H1 (cell line): ENCODE results near the gene NABP2. TPM values are rescaled to one million over a fixed set of nuclear protein-coding genes. Genes with fewer than 3 reads are reported as not detected.

Experiments
- CTCF ChIA-PET: fragments of 300-600 bp; sonication (Branson Sonifier 250); formaldehyde crosslinking; loops from one replicate; lab custom pipeline; 2021; ENCODE audit not compliant: partially characterized antibody; lab: Charles Lee
- POLR2A ChIA-PET: fragments of 300-600 bp; sonication (Branson Sonifier 250); formaldehyde crosslinking; loops from one replicate; lab custom pipeline; 2021; ENCODE audit warnings: inconsistent platforms; ENCODE audit not compliant: partially characterized antibody; lab: Charles Lee
- DNase-seq, 2 experiments: peaks; one replicate each; pipeline versions ENCODE4 v3.0.0 to v3.0.0-alpha.2; 2010 to 2022; ENCODE audit warnings: low spot score in 2 of 2, low read depth in 1 of 2, mixed read lengths in 1 of 2
- FAIRE-seq: peaks from 2 replicates; lab custom pipeline; 2011; peaks lifted over from hg19 to GRCh38; lab: Jason Lieb, UNC
- H2AFZ ChIP-seq: 2 replicates; pipeline ENCODE4 v1.8.1; 2012; ENCODE audit warnings: low read length, inconsistent platforms
- H2AK5ac ChIP-seq: 2 replicates; pipeline ENCODE4 v1.6.1; 2013; ENCODE audit warnings: low read depth, low read length
- H2BK120ac ChIP-seq: replicated peaks from 2 replicates; pipeline ENCODE3; 2013; ENCODE audit warnings: low read depth, low read length, inconsistent platforms
- H2BK12ac ChIP-seq: 2 replicates; pipeline ENCODE4 v1.6.1; 2013; ENCODE audit warnings: low read depth, low read length
- H2BK15ac ChIP-seq: 2 replicates; pipeline ENCODE4 v1.6.1; 2013; ENCODE audit warnings: low read length
- H2BK20ac ChIP-seq: 2 replicates; pipeline ENCODE4 v1.6.1; 2013; ENCODE audit warnings: low read length
- H2BK5ac ChIP-seq: 2 replicates; pipeline ENCODE4 v1.6.1; 2013; ENCODE audit warnings: low read depth, low read length
- H3K14ac ChIP-seq: 2 replicates; pipeline ENCODE4 v1.6.1; 2013; ENCODE audit warnings: inconsistent platforms; ENCODE audit not compliant: insufficient read length
- H3K18ac ChIP-seq: 2 replicates; pipeline ENCODE4 v1.6.1; 2013; ENCODE audit warnings: low read length; ENCODE audit errors: extremely low read depth
- H3K23ac ChIP-seq: 2 replicates; pipeline ENCODE4 v1.6.1; 2013; ENCODE audit warnings: inconsistent platforms; ENCODE audit not compliant: insufficient read length
- H3K23me2 ChIP-seq: 2 replicates; pipeline ENCODE4 v1.6.1; 2013; ENCODE audit warnings: low read depth, low read length
- H3K27ac ChIP-seq: 2 replicates; pipeline ENCODE4 v1.6.1; 2011; ENCODE audit warnings: low read depth, low read length, inconsistent platforms
- H3K27me3 ChIP-seq, 4 experiments: replicated peaks in 1 of 4; 1 replicate in 1 of 4; 2 replicates in 3 of 4; pipeline versions ENCODE4 v1.6.1 to v1.8.1; 2011 to 2013; ENCODE audit warnings: low read length in 3 of 4, mild to moderate bottlenecking in 3 of 4, inconsistent platforms in 2 of 4, mixed read lengths in 2 of 4, moderate library complexity in 1 of 4; ENCODE audit not compliant: control insufficient read depth in 3 of 4, insufficient read depth in 3 of 4; ENCODE audit errors: extremely low read depth in 1 of 4
- H3K36me3 ChIP-seq, 4 experiments: 2 replicates each; pipeline versions ENCODE4 v1.6.1 to v1.8.1; 2011 to 2013; ENCODE audit warnings: mild to moderate bottlenecking in 4 of 4, low read length in 3 of 4, moderate library complexity in 2 of 4, control low read depth in 1 of 4, inconsistent platforms in 1 of 4; ENCODE audit not compliant: insufficient read depth in 4 of 4, control insufficient read depth in 2 of 4
- H3K4ac ChIP-seq: replicated peaks from 2 replicates; pipeline ENCODE3; 2013; ENCODE audit warnings: low read length, low read depth, mixed read lengths, inconsistent platforms; ENCODE audit not compliant: insufficient read length
- H3K4me1 ChIP-seq, 4 experiments: replicated peaks in 1 of 4; 1 replicate in 1 of 4; 2 replicates in 3 of 4; pipeline versions ENCODE4 v1.6.1 to v1.8.1; 2011 to 2013; ENCODE audit warnings: low read length in 3 of 4, inconsistent platforms in 2 of 4, mixed read lengths in 1 of 4; ENCODE audit not compliant: insufficient read depth in 4 of 4, control insufficient read depth in 3 of 4
- H3K4me2 ChIP-seq, 2 experiments: 2 replicates each; pipeline versions ENCODE4 v1.6.1 to v1.8.1; 2011 to 2013; ENCODE audit warnings: low read depth in 2 of 2, low read length in 2 of 2, control low read depth in 1 of 2, inconsistent platforms in 1 of 2, mild to moderate bottlenecking in 1 of 2; ENCODE audit not compliant: insufficient read depth in 1 of 2
- H3K4me3 ChIP-seq, 4 experiments: fragments of 200-600, 300-600 bp in 1 of 4; sonication (generic), shearing (Covaris generic), sonication (Bioruptor Twin) in 1 of 4; 2 replicates each; pipeline versions ENCODE4 v1.5.1 to v1.8.1; 2011 to 2016; ENCODE audit warnings: low read length in 4 of 4, low read depth in 3 of 4, control low read depth in 2 of 4, inconsistent platforms in 2 of 4, mild to moderate bottlenecking in 2 of 4, mixed read lengths in 1 of 4, moderate library complexity in 1 of 4; ENCODE audit not compliant: insufficient read depth in 2 of 4; ENCODE audit errors: extremely low read depth in 1 of 4
- H3K56ac ChIP-seq: replicated peaks from 2 replicates; pipeline ENCODE3; 2013; ENCODE audit warnings: low read depth, mild to moderate bottlenecking, mixed read lengths, low read length, inconsistent platforms; ENCODE audit not compliant: insufficient read length
- H3K79me1 ChIP-seq: 2 replicates; pipeline ENCODE4 v1.6.1; 2013; ENCODE audit warnings: low read depth, low read length, control low read depth
- H3K79me2 ChIP-seq, 2 experiments: 2 replicates each; pipeline versions ENCODE4 v1.6.1 to v1.8.1; 2012 to 2013; ENCODE audit warnings: low read length in 2 of 2, mild to moderate bottlenecking in 2 of 2, inconsistent platforms in 1 of 2; ENCODE audit not compliant: insufficient read depth in 2 of 2, control insufficient read depth in 1 of 2
- H3K9ac ChIP-seq, 4 experiments: replicated peaks in 1 of 4; 1 replicate in 1 of 4; 2 replicates in 3 of 4; pipeline versions ENCODE4 v1.6.1 to v1.8.1; 2011 to 2013; ENCODE audit warnings: low read depth in 3 of 4, low read length in 3 of 4, control low read depth in 2 of 4, mild to moderate bottlenecking in 2 of 4, moderate library complexity in 2 of 4, inconsistent platforms in 1 of 4; ENCODE audit errors: extremely low read depth in 1 of 4
- H3K9me3 ChIP-seq, 2 experiments: 2 replicates each; pipeline versions ENCODE4 v1.6.1 to v1.8.1; 2012 to 2013; ENCODE audit warnings: mild to moderate bottlenecking in 2 of 2, moderate library complexity in 2 of 2, control low read depth in 1 of 2, inconsistent platforms in 1 of 2, low read depth in 1 of 2, low read length in 1 of 2, mixed read lengths in 1 of 2; ENCODE audit not compliant: insufficient read depth in 2 of 2
- H4K20me1 ChIP-seq, 2 experiments: replicated peaks in 1 of 2; 2 replicates each; pipeline versions ENCODE3 to v1.8.1; 2011 to 2013; ENCODE audit warnings: inconsistent platforms in 2 of 2, low read length in 2 of 2, mild to moderate bottlenecking in 1 of 2; ENCODE audit not compliant: insufficient read depth in 2 of 2, control insufficient read depth in 1 of 2
- H4K5ac ChIP-seq: 2 replicates; pipeline ENCODE4 v1.6.1; 2013; ENCODE audit warnings: low read length, low read depth, mixed read lengths, inconsistent platforms; ENCODE audit not compliant: insufficient read length
- H4K8ac ChIP-seq: 2 replicates; pipeline ENCODE4 v1.8.0; 2013; ENCODE audit warnings: mild to moderate bottlenecking, moderate library complexity, low read length, inconsistent platforms; ENCODE audit not compliant: insufficient read depth; ENCODE audit errors: extremely low read depth
- H4K91ac ChIP-seq: replicated peaks from 2 replicates; pipeline ENCODE3; 2013; ENCODE audit warnings: low read length, mixed read lengths, inconsistent platforms; ENCODE audit not compliant: insufficient read length
- BACH1 ChIP-seq: IDR thresholded peaks from 2 replicates; pipeline ENCODE4 v1.6.1; 2012; ENCODE audit warnings: low read length, improper control_type of control experiment
- BRCA1 ChIP-seq: IDR thresholded peaks from 2 replicates; pipeline ENCODE4 v1.6.1; 2012; ENCODE audit warnings: low read depth, low read length, improper control_type of control experiment
- CREB1 ChIP-seq: IDR thresholded peaks from 2 replicates; pipeline ENCODE4 v1.6.1; 2012; ENCODE audit warnings: inconsistent platforms
- GABPA ChIP-seq: IDR thresholded peaks from 2 replicates; pipeline ENCODE4 v1.6.1; 2011; ENCODE audit warnings: mild to moderate bottlenecking, low read length, moderate library complexity, borderline replicate concordance; ENCODE audit not compliant: insufficient read depth
- POU5F1 ChIP-seq: IDR thresholded peaks from 2 replicates; pipeline ENCODE4 v1.6.1; 2011; ENCODE audit warnings: low read depth, mild to moderate bottlenecking, low read length, moderate library complexity
- RNF2 ChIP-seq: fragments of 200-900, 300-1000 bp; sonication (generic); IDR thresholded peaks from 2 replicates; pipeline ENCODE4 v1.7.1; 2016; ENCODE audit warnings: borderline replicate concordance, low read depth, mild to moderate bottlenecking, antibody characterized with exemption, low read length; ENCODE audit not compliant: poor library complexity, severe bottlenecking; ENCODE audit errors: missing control alignments
- TCF12 ChIP-seq: IDR thresholded peaks from 2 replicates; pipeline ENCODE4 v1.6.1; 2011; ENCODE audit warnings: low read depth, mild to moderate bottlenecking, low read length
- WGBS, 2 experiments: shearing (Covaris generic) in 1 of 2; methylation state at CpG; one replicate each; pipeline versions ENCODE4 v1.1.6 to v1.1.7; 2013 to 2015; ENCODE audit warnings: low lambda C conversion rate in 2 of 2, mixed read lengths in 2 of 2, inconsistent platforms in 1 of 2, low coverage in 1 of 2, missing lambda C conversion rate in 1 of 2; ENCODE audit not compliant: insufficient replicate concordance in 2 of 2, insufficient coverage in 1 of 2, insufficient read length in 1 of 2; ENCODE audit errors: extremely low coverage in 1 of 2, missing lambda C conversion rate in 1 of 2; 5-methylcytosine and 5-hydroxymethylcytosine counted together
- polyA plus RNA-seq, 7 experiments: library from polyadenylated mRNA; depleted of rRNA in 3 of 7; stranded (reverse) in 5 of 7; unstranded in 2 of 7; fragments of >200 nt in 5 of 7; fragments of 200-250 nt in 2 of 7; gene quantifications; 1 replicate in 5 of 7; 2 replicates in 1 of 7; 4 replicates in 1 of 7; pipeline versions ENCODE4 v1.2.1 to v1.2.3, GENCODE V29; 2011 to 2013; ENCODE audit warnings: missing spikeins in 2 of 7, mixed read lengths in 2 of 7
- total RNA-seq: library from RNA; stranded (reverse); fragmentation: NEBNext Ultra II Directional; extraction: Animal tissue kit (Norgen Biotek cat#: 25700); gene quantifications from 2 replicates; pipeline ENCODE4 v1.2.1, GENCODE V29; 2021
- TF ChIP-seq, protein P1 (sequence below): IDR thresholded peaks from 2 replicates; pipeline ENCODE4 v1.6.1; 2012; ENCODE audit warnings: low read length, inconsistent platforms
- TF ChIP-seq, protein P2 (sequence below), 3 experiments: IDR thresholded peaks; 1 replicate in 2 of 3; 2 replicates in 1 of 3; pipeline versions ENCODE4 v1.5.1 to v1.6.1; 2011; ENCODE audit warnings: low read length in 3 of 3, mild to moderate bottlenecking in 3 of 3, inconsistent platforms in 2 of 3, low read depth in 1 of 3, moderate library complexity in 1 of 3; ENCODE audit not compliant: insufficient read depth in 1 of 3; ENCODE audit errors: control extremely low read depth in 1 of 3

NABP2 gene
- total and polyA plus RNA-seq, 2 of the 8 experiments (the other 6 are each of a cell fraction or from before 2014, with no cell fraction given): 58.1 to 67.5 TPM

DNA sequence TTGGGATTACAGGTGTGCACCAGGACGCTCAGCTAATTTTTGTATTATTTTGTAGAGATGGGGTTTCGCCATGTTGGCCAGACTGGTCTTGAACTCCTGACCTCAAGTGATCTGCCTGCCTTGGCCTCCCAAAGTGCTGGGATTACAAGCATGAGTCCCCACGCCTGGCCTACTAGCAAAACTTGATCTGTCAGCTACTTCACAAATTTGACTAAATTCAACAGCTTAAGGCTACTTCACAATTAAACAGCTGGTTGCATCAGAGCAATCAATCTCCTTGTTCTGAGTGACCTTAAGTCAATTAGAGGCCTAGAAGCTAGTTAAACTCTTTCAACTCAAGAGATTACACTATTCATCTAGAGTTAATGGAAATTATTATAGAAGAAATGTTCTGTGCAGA lies 54.8 kb downstream of the NABP2 start:
- 95% methylated on average over 3 of the region's 3 CpGs; no CpG with 5 or more reads in 1 of the 2 experiments for WGBS, 2 experiments
- H2BK5ac ChIP-seq: no peak overlapping the region
- no peak overlapping the region for H2BK120ac ChIP-seq
- no peak overlapping the region for H3K4ac ChIP-seq
- DNase-seq (no peak), FAIRE-seq (no peak)
- H3K27ac ChIP-seq: no peak overlapping the region
- H3K36me3 ChIP-seq: peaks cover 21 to 81% (median 59%) of the 10 kb centered on the region in 4 experiments; a peak in 7 of 8 replicates
- H3K4me3 ChIP-seq: no peak overlapping the region
- no peaks in the 10 kb centered on the region for H3K79me1 ChIP-seq
- H2BK12ac ChIP-seq: no peak overlapping the region
- CTCF ChIA-PET: interaction anchor here (0.9 to 2.3 kb wide), 5 partner anchors 11 to 186 kb away, joined by 3 to 12 read pairs (median 3); partner anchors contain the start of gene COQ10A
- H2AK5ac ChIP-seq: no peak overlapping the region
- no peak overlapping the region for H3K56ac ChIP-seq
- H3K9ac ChIP-seq: no peak overlapping the region
- H3K79me2 ChIP-seq: no peaks in the 10 kb centered on the region
- H4K91ac ChIP-seq: no peak overlapping the region
- H3K4me1 ChIP-seq: no peaks in the 10 kb centered on the region
- H3K4me2 ChIP-seq: no peak overlapping the region
- H3K23me2 ChIP-seq: no peaks in the 10 kb centered on the region
- no peak overlapping the region for H3K18ac ChIP-seq
- no peak overlapping the region for H3K14ac ChIP-seq
- no peaks in the 10 kb centered on the region for H3K9me3 ChIP-seq
- no peak overlapping the region for H4K5ac ChIP-seq
- H4K20me1 ChIP-seq: no peaks in the 10 kb centered on the region
- H4K8ac ChIP-seq: no peak overlapping the region
- no peaks in the 10 kb centered on the region for H3K27me3 ChIP-seq
- H2AFZ ChIP-seq: no peak overlapping the region
- H2BK15ac ChIP-seq: no peak overlapping the region
- H3K23ac ChIP-seq: no peak overlapping the region
- POLR2A ChIA-PET: interaction anchor here (0.9 to 1.8 kb wide), 4 partner anchors 9 to 22 kb away, joined by 3 to 5 read pairs (median 4); partner anchors contain the start of gene COQ10A
- H2BK20ac ChIP-seq: no peak overlapping the region
- TF ChIP-seq, protein P1, sequence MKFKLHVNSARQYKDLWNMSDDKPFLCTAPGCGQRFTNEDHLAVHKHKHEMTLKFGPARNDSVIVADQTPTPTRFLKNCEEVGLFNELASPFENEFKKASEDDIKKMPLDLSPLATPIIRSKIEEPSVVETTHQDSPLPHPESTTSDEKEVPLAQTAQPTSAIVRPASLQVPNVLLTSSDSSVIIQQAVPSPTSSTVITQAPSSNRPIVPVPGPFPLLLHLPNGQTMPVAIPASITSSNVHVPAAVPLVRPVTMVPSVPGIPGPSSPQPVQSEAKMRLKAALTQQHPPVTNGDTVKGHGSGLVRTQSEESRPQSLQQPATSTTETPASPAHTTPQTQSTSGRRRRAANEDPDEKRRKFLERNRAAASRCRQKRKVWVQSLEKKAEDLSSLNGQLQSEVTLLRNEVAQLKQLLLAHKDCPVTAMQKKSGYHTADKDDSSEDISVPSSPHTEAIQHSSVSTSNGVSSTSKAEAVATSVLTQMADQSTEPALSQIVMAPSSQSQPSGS: no peak
- TF ChIP-seq RNF2 (no peak), TCF12 (no peak), CREB1 (no peak), GABPA (no peak), POU5F1 (no peak), BACH1 (no peak), BRCA1 (no peak)
- TF ChIP-seq, protein P2, sequence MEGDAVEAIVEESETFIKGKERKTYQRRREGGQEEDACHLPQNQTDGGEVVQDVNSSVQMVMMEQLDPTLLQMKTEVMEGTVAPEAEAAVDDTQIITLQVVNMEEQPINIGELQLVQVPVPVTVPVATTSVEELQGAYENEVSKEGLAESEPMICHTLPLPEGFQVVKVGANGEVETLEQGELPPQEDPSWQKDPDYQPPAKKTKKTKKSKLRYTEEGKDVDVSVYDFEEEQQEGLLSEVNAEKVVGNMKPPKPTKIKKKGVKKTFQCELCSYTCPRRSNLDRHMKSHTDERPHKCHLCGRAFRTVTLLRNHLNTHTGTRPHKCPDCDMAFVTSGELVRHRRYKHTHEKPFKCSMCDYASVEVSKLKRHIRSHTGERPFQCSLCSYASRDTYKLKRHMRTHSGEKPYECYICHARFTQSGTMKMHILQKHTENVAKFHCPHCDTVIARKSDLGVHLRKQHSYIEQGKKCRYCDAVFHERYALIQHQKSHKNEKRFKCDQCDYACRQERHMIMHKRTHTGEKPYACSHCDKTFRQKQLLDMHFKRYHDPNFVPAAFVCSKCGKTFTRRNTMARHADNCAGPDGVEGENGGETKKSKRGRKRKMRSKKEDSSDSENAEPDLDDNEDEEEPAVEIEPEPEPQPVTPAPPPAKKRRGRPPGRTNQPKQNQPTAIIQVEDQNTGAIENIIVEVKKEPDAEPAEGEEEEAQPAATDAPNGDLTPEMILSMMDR (IDR thresholded peaks at IDR 0.05; ENCODE audit: control extremely low read depth in 1 of 3, insufficient read depth in 1 of 3, low read depth in 1 of 3, low read length in 3 of 3): no peak
